ENCODE results near the gene LRRC70. TPM values are rescaled to one million over a fixed set of nuclear protein-coding genes. Genes with fewer than 3 reads are reported as not detected.

The LRRC70 gene
- total RNA-seq, 4 donors from 2014 or later, result 0.13 to 1.4 (median 0.80) TPM; not detected in 1

- Histone ChIP-seq H3K4me3 (no peak overlapping the region), H3K27ac (no peak overlapping the region), H3K9me3 (no peaks in the 10 kb centered on the region), H3K4me1 (no peaks in the 10 kb centered on the region), H3K36me3 (peaks cover 0 to 4% of the 10 kb centered on the region in 2 donors), H3K27me3 (no peaks in the 10 kb centered on the region)
- in situ Hi-C loops (cut with MboI; ENCODE audit: low sequenced_read_pairs in 4 of 4), result no loop called here
- intact Hi-C loops (cut with DNase I; ENCODE audit: low total_unique reads), result no loop called here
- DNase-seq (no peak), ATAC-seq (no peak)
- TF ChIP-seq POLR2A (IDR thresholded peaks at IDR 0.05), result no peak
- no peak for TF ChIP-seq CTCF (IDR thresholded peaks at IDR 0.05 in 4 of 5, conservative IDR thresholded peaks at IDR 0.05 in 1 of 5)
Measured at GRCh38 chr5:62605638-62606037, 27.0 kb downstream of the LRRC70 start.

- no peaks in the 10 kb centered on the region for H3K4me1 ChIP-seq
- H3K27me3 ChIP-seq, result no peaks in the 10 kb centered on the region
- intact Hi-C loops (cut with DNase I; ENCODE audit: low total_unique reads) (no loop called here), in situ Hi-C loops (cut with MboI; ENCODE audit: low sequenced_read_pairs in 4 of 4) (no loop called here)
- no peak overlapping the region for H3K4me3 ChIP-seq
- no peak for ATAC-seq
- H3K27ac ChIP-seq, result no peak overlapping the region
- TF ChIP-seq CTCF (IDR thresholded peaks at IDR 0.05 in 4 of 5, conservative IDR thresholded peaks at IDR 0.05 in 1 of 5) (no peak), POLR2A (IDR thresholded peaks at IDR 0.05) (no peak)
- peaks cover 0 to 4% of the 10 kb centered on the region in 2 donors for H3K36me3 ChIP-seq
- DNase-seq, result no peak
- H3K9me3 ChIP-seq, result no peaks in the 10 kb centered on the region
Measured at GRCh38 chr5:62606878-62607277, 28.3 kb downstream of the LRRC70 start.

- intact Hi-C loops (cut with DNase I; ENCODE audit: low total_unique reads) (no loop called here), in situ Hi-C loops (cut with MboI; ENCODE audit: low sequenced_read_pairs in 4 of 4) (no loop called here)
- no peak for ATAC-seq
- Histone ChIP-seq H3K36me3 (peaks cover 0 to 4% of the 10 kb centered on the region in 2 donors), H3K27me3 (no peaks in the 10 kb centered on the region), H3K4me3 (no peak overlapping the region), H3K27ac (no peak overlapping the region), H3K4me1 (no peaks in the 10 kb centered on the region), H3K9me3 (no peaks in the 10 kb centered on the region)
- no peak for DNase-seq
- TF ChIP-seq CTCF (IDR thresholded peaks at IDR 0.05 in 4 of 5, conservative IDR thresholded peaks at IDR 0.05 in 1 of 5) (no peak), POLR2A (IDR thresholded peaks at IDR 0.05) (no peak)
Measured at GRCh38 chr5:62607615-62608014, 29.0 kb downstream of the LRRC70 start.

GRCh38 chr5:62608529-62609511, 30.2 kb downstream of the LRRC70 start:
- peaks cover 0 to 4% of the 10 kb centered on the region in 2 donors for H3K36me3 ChIP-seq
- H3K27ac ChIP-seq, result no peak overlapping the region
- TF ChIP-seq POLR2A (IDR thresholded peaks at IDR 0.05), result no peak
- no peak for TF ChIP-seq CTCF (IDR thresholded peaks at IDR 0.05 in 4 of 5, conservative IDR thresholded peaks at IDR 0.05 in 1 of 5)
- intact Hi-C loops (cut with DNase I; ENCODE audit: low total_unique reads), result no loop called here
- in situ Hi-C loops (cut with MboI; ENCODE audit: low sequenced_read_pairs in 4 of 4), result no loop called here
- H3K9me3 ChIP-seq, result no peaks in the 10 kb centered on the region
- DNase-seq (no peak), ATAC-seq (no peak)
- no peak overlapping the region for H3K4me3 ChIP-seq
- no peaks in the 10 kb centered on the region for H3K27me3 ChIP-seq
- H3K4me1 ChIP-seq, result no peaks in the 10 kb centered on the region

Measured in gastrocnemius medialis (tissue), 4 donors.